GM18867 (cell line): ENCODE results near the gene CAPN3.

Experiments used
- ATAC-seq: cut with Tn5 transposase; IDR thresholded peaks from one replicate; pipeline ENCODE4 v1.9.1; 2021; ENCODE audit warnings: mild to moderate bottlenecking, moderate library complexity; ENCODE audit not compliant: unreplicated experiment

Gene CAPN3

GRCh38 chr15:42449770-42450424, 90.6 kb downstream of the CAPN3 start:
- no peak for ATAC-seq

GRCh38 chr15:42450425-42450790, 91.1 kb downstream of the CAPN3 start:
- no peak for ATAC-seq

- ATAC-seq: no peak
These were observed 94.5 kb downstream of the CAPN3 start for GRCh38 chr15:42453826-42454225.

GRCh38 chr15:42456531-42456930, 97.2 kb downstream of the CAPN3 start:
- no peak for ATAC-seq

GRCh38 chr15:42456971-42457370, 97.7 kb downstream of the CAPN3 start:
- ATAC-seq: no peak

- ATAC-seq: peak; percentile 75
These were observed 98.4 kb downstream of the CAPN3 start for GRCh38 chr15:42457445-42458442.

- no peak for ATAC-seq
These were observed 102.0 kb downstream of the CAPN3 start for GRCh38 chr15:42461261-42461660.
